GM19193 (cell line): ENCODE measurements around the gene C2orf76.

ENCODE experiments used
- POLR2A ChIP-seq: IDR thresholded peaks from 4 replicates; pipeline ENCODE4 v1.6.1; 2011; ENCODE audit not compliant: insufficient read depth, insufficient read length; ENCODE audit errors: extremely low read depth

The C2orf76 gene

GRCh38 chr2:119276864-119277263 is 89.8 kb downstream of the C2orf76 start:
- no peak for TF ChIP-seq POLR2A

GRCh38 chr2:119267604-119268003 is 99.0 kb downstream of the C2orf76 start:
- TF ChIP-seq POLR2A = no peak

- TF ChIP-seq POLR2A = no peak
These were observed 100.5 kb downstream of the C2orf76 start for GRCh38 chr2:119266091-119266589.

- TF ChIP-seq POLR2A = no peak
These were observed 101.0 kb downstream of the C2orf76 start for GRCh38 chr2:119265693-119266066.

- no peak for TF ChIP-seq POLR2A
These were observed 101.6 kb downstream of the C2orf76 start for GRCh38 chr2:119264781-119265692.

- no peak for TF ChIP-seq POLR2A
These were observed 103.0 kb downstream of the C2orf76 start for GRCh38 chr2:119263656-119264055.

- no peak for TF ChIP-seq POLR2A
These were observed 103.6 kb downstream of the C2orf76 start for GRCh38 chr2:119263025-119263424.

GRCh38 chr2:119261493-119262225 is 105.0 kb downstream of the C2orf76 start:
- TF ChIP-seq POLR2A = no peak

GRCh38 chr2:119260646-119261492 is 105.8 kb downstream of the C2orf76 start:
- TF ChIP-seq POLR2A = no peak

GRCh38 chr2:119259296-119259860 is 107.3 kb downstream of the C2orf76 start:
- TF ChIP-seq POLR2A = no peak

GRCh38 chr2:119257198-119257597 is 109.4 kb downstream of the C2orf76 start:
- no peak for TF ChIP-seq POLR2A

- TF ChIP-seq POLR2A = no peak
These were observed 110.1 kb downstream of the C2orf76 start for GRCh38 chr2:119256582-119256921.

GRCh38 chr2:119255760-119256581 is 110.7 kb downstream of the C2orf76 start:
- TF ChIP-seq POLR2A = no peak

- no peak for TF ChIP-seq POLR2A
These were observed 112.0 kb downstream of the C2orf76 start for GRCh38 chr2:119254601-119255080.
